ENCODE measurements around the gene LASP1NB.
A peak's percentile ranks its signal among the peaks of the same experiment; 100 is the strongest.

LASP1NB gene

DNA sequence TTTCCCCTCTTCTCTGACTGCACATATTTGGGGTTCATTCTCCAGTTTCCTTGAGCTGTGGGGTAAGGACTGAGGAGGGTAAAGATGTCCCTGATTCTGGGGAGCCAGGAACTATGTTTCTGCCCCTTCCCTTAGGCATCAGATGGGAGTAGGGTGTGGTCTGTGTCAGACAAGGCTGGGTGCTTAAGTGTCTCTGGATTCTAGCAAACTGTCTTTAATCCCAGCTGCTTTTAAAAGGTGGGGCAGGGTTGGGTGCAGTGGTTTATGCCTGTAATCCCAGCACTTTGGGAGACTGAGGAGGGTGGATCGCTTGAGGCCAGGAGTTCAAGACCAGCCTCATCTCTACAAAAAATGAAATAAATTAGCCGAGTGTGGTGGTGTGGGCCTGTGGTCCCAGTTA lies 42.5 kb upstream of the LASP1NB start:
- Mint-ChIP-seq H3K4me3 (ENCODE audit: low read depth, unreplicated experiment) (peak overlapping the region; percentile 10), H3K27ac (ENCODE audit: unreplicated experiment) (peak overlapping the region; percentile 57)
- CTCF ChIA-PET: interaction anchor here (4.1 kb wide), 1 partner anchor 13 kb away, joined by 38 read pairs; the partner anchor contains the start of gene LASP1

DNA sequence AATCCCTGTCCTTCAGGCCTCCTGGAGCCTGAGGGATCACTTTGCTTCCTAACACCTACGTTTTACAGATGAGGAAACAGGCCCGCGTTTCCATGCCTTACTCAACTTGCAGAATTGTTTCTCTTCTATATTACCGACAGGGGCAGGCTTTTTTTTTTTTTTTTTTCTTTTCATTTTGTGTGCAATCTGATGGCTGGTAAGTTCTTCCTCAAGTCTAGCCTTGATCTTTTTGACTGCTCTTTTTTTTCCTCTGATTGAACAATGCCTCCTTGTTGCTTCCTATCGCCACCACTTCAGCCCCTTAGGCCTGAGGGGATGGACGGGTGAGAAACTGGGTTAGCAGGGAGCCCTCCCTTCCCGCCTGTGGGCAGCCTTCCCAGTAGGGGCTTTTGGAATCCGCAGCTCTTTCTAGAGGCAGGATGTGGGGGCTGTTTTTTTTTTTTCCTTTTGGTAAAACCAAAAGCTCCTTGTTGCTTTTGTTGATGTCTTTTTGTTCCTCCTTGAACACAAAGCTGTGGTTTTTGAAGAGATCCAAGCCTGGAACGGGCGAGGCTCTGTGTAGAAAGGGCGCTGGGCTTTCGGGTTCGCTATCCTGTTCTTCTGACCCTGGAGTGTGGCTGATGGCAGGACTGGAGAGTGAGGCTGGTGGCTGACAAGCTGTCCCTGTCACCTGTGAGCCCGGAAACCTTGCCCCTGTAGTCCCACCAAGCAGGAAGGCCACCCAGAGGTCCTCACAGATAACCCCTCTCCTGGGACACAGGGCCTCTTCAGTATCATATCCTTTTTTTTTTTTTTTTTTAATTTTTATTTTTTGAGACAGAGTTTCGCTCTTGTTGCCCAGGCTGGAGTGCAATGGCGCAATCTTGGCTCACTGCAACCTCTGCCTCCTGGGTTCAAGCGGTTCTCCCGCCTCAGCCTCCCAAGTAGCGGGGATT lies 41.6 kb upstream of the LASP1NB start:
- TF ChIP-seq, protein P1, sequence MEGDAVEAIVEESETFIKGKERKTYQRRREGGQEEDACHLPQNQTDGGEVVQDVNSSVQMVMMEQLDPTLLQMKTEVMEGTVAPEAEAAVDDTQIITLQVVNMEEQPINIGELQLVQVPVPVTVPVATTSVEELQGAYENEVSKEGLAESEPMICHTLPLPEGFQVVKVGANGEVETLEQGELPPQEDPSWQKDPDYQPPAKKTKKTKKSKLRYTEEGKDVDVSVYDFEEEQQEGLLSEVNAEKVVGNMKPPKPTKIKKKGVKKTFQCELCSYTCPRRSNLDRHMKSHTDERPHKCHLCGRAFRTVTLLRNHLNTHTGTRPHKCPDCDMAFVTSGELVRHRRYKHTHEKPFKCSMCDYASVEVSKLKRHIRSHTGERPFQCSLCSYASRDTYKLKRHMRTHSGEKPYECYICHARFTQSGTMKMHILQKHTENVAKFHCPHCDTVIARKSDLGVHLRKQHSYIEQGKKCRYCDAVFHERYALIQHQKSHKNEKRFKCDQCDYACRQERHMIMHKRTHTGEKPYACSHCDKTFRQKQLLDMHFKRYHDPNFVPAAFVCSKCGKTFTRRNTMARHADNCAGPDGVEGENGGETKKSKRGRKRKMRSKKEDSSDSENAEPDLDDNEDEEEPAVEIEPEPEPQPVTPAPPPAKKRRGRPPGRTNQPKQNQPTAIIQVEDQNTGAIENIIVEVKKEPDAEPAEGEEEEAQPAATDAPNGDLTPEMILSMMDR (IDR thresholded peaks at IDR 0.05; ENCODE audit: unreplicated experiment): peak; percentile 26

More for the DNA sequence above, 42.5 kb upstream of the LASP1NB start:
- Mint-ChIP-seq H3K36me3 (ENCODE audit: insufficient read depth, unreplicated experiment) (peaks cover 99% of the 10 kb centered on the region), H3K4me1 (ENCODE audit: low read depth, unreplicated experiment) (peaks cover 93% of the 10 kb centered on the region), H3K9me3 (ENCODE audit: low read depth, unreplicated experiment) (no peaks in the 10 kb centered on the region), H3K27me3 (ENCODE audit: unreplicated experiment) (no peaks in the 10 kb centered on the region)
- BruUV-seq (replicated peaks): no TSS peak
- intact Hi-C loops (cut with micrococcal nuclease; ENCODE audit: unreplicated experiment): no loop called here
- TF ChIP-seq, protein P1 (IDR thresholded peaks at IDR 0.05; ENCODE audit: unreplicated experiment): no peak
- DNase-seq: no peak

DNA sequence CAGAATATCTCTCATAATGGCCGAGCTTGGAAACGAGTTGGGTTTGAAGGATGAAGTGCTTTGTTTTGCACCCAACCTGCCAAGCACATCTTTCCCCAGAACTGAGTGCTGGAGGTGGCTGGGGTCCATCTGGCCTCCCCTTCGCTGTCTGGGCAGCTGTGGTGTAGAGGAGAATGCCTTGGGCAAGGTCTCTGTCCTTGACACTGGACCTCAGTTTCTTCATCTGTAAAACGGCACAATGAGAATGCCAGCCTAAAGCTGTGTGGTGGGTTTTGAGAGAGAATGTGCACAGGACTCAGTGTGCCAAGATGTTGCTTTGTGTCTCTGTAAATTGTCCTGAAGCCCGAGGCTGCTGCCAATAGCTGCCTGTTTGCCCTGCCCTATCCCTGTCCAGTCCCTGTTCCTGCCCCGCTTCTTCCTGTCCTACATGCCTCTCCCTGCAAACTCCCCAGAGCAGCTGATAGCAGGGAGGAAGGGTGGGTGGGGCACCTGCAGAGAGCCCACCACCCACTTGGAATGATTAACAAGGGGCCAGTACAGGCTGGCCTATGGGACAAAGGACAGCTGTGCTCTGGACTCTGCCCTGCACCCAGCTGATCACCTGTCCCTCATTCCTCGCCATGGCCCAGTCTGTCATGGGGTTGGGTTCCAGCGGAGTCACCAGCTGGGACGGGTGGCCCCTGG lies 40.2 kb upstream of the LASP1NB start:
- BruUV-seq (replicated peaks): no TSS peak
- DNase-seq: no peak
- Mint-ChIP-seq H3K4me3 (ENCODE audit: low read depth, unreplicated experiment) (peak overlapping the region; percentile 0), H3K9me3 (ENCODE audit: low read depth, unreplicated experiment) (no peaks in the 10 kb centered on the region), H3K27ac (ENCODE audit: unreplicated experiment) (no peak overlapping the region), H3K36me3 (ENCODE audit: insufficient read depth, unreplicated experiment) (peaks cover 98% of the 10 kb centered on the region), H3K4me1 (ENCODE audit: low read depth, unreplicated experiment) (peaks cover 77% of the 10 kb centered on the region), H3K27me3 (ENCODE audit: unreplicated experiment) (no peaks in the 10 kb centered on the region)
- CTCF ChIA-PET: interaction anchor here (0.6 to 0.7 kb wide), 4 partner anchors 28 to 78 kb away, joined by 3 to 5 read pairs (median 4); no protein-coding TSS in a partner anchor
- intact Hi-C loops (cut with micrococcal nuclease; ENCODE audit: unreplicated experiment): no loop called here
- TF ChIP-seq, protein P1 (IDR thresholded peaks at IDR 0.05; ENCODE audit: unreplicated experiment): no peak

More for the DNA sequence above, 41.6 kb upstream of the LASP1NB start:
- Mint-ChIP-seq H3K4me1 (ENCODE audit: low read depth, unreplicated experiment) (peaks cover 83% of the 10 kb centered on the region), H3K27me3 (ENCODE audit: unreplicated experiment) (no peaks in the 10 kb centered on the region), H3K4me3 (ENCODE audit: low read depth, unreplicated experiment) (peak overlapping the region; percentile 11), H3K27ac (ENCODE audit: unreplicated experiment) (peak overlapping the region; percentile 57), H3K9me3 (ENCODE audit: low read depth, unreplicated experiment) (no peaks in the 10 kb centered on the region), H3K36me3 (ENCODE audit: insufficient read depth, unreplicated experiment) (peaks cover 98% of the 10 kb centered on the region)
- intact Hi-C loops (cut with micrococcal nuclease; ENCODE audit: unreplicated experiment): no loop called here
- no peak for DNase-seq
- CTCF ChIA-PET: interaction anchor here (0.7 to 1.1 kb wide), 2 partner anchors 13 to 16 kb away, joined by 4 read pairs; no protein-coding TSS in a partner anchor
- no TSS peak for BruUV-seq (replicated peaks)

DNA sequence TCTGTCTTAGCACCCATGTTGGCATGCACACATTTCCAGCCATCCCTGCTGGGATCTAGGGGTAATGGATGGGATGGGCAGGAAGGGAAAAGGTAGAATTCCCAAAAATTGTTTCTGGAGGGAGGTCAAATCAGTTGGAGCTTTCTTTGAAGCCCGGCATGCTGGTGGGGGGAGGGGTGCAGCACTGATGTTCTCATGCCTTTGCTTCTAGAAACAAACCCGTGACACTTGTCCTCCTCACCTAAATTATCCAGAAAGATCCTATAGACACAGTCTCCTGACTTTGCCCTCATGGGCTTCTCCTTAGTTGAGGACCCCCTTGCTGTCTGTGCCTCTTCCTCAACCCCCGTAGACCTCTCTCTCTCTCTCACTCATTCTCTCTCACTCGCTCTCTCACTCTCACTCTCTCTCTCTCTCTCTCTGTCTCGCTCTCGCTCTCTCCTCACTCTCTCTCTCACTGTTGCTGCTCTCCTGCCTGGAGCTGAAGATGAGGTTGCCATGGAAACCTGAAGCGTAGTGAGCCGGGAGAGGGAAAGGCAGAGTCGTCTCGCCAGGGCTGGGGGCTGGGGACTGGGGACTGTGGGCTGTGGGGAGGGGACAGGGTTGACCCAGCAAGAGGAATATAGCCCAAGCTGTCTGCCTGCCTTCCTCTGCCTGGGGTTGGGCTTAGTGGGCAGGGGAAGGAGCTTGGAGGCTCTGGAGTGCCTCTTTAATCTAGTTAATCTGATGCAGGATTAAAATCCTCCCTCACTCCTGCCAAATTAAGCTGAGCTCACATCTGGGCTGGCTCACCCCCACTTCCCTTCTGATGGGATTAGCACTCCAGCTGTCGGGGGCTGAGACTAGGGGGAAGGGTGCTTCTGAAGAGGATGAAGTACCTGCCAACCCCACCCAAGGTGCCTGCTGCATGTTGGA lies 39.4 kb upstream of the LASP1NB start:
- TF ChIP-seq, protein P1 (IDR thresholded peaks at IDR 0.05; ENCODE audit: unreplicated experiment): no peak
- BruUV-seq (replicated peaks): no TSS peak
- intact Hi-C loops (cut with micrococcal nuclease; ENCODE audit: unreplicated experiment): no loop called here
- DNase-seq: no peak
- no peaks in the 10 kb centered on the region for H3K27me3 Mint-ChIP-seq (ENCODE audit: unreplicated experiment)
- peaks cover 71% of the 10 kb centered on the region for H3K4me1 Mint-ChIP-seq (ENCODE audit: low read depth, unreplicated experiment)
- H3K36me3 Mint-ChIP-seq (ENCODE audit: insufficient read depth, unreplicated experiment): peaks cover 98% of the 10 kb centered on the region
- H3K4me3 Mint-ChIP-seq (ENCODE audit: low read depth, unreplicated experiment): peak overlapping the region; percentile 0
- H3K27ac Mint-ChIP-seq (ENCODE audit: unreplicated experiment): peak overlapping the region; percentile 4
- CTCF ChIA-PET: interaction anchor here (0.6 to 1.0 kb wide), 5 partner anchors 19 to 350 kb away, joined by 3 to 4 read pairs (median 3); no protein-coding TSS in a partner anchor
- H3K9me3 Mint-ChIP-seq (ENCODE audit: low read depth, unreplicated experiment): no peaks in the 10 kb centered on the region

Data from Calu3 (cell line).